Measurements from ENCODE around the gene TMEM150C.

Gene TMEM150C

GRCh38 chr4:82561786-82562563 lies at the start of gene TMEM150C:
Gene TMEM150C, minus strand, starts transcription at chr4:82561988. Its CDS starts 57,331 bp downstream, at chr4:82504657.
- DNase-seq (ENCODE audit: low spot score), result no peak

GRCh38 chr4:82611527-82611926 lies 49.7 kb upstream of the TMEM150C start:
- no peak for DNase-seq (ENCODE audit: low spot score)

GRCh38 chr4:82610041-82610440 lies 48.3 kb upstream of the TMEM150C start:
- DNase-seq (ENCODE audit: low spot score), result no peak

GRCh38 chr4:82606622-82607021 lies 44.8 kb upstream of the TMEM150C start:
- no peak for DNase-seq (ENCODE audit: low spot score)

- no peak for DNase-seq (ENCODE audit: low spot score)
Measured at GRCh38 chr4:82604522-82604921, 42.7 kb upstream of the TMEM150C start.

GRCh38 chr4:82601242-82602015 lies 39.6 kb upstream of the TMEM150C start:
- no peak for DNase-seq (ENCODE audit: low spot score)

- no peak for DNase-seq (ENCODE audit: low spot score)
Measured at GRCh38 chr4:82599336-82599735, 37.5 kb upstream of the TMEM150C start.

GRCh38 chr4:82594456-82594855 lies 32.7 kb upstream of the TMEM150C start:
- DNase-seq (ENCODE audit: low spot score), result no peak

GRCh38 chr4:82593411-82593810 lies 31.6 kb upstream of the TMEM150C start:
- no peak for DNase-seq (ENCODE audit: low spot score)

- DNase-seq (ENCODE audit: low spot score), result no peak
Measured at GRCh38 chr4:82592639-82593038, 30.9 kb upstream of the TMEM150C start.

GRCh38 chr4:82591592-82591991 lies 29.8 kb upstream of the TMEM150C start:
- DNase-seq (ENCODE audit: low spot score), result no peak

- DNase-seq (ENCODE audit: low spot score), result no peak
Measured at GRCh38 chr4:82589756-82590155, 28.0 kb upstream of the TMEM150C start.

- no peak for DNase-seq (ENCODE audit: low spot score)
Measured at GRCh38 chr4:82588771-82589270, 27.0 kb upstream of the TMEM150C start.

- DNase-seq (ENCODE audit: low spot score), result no peak
Measured at GRCh38 chr4:82587826-82588540, 26.2 kb upstream of the TMEM150C start.

GRCh38 chr4:82585690-82586435 lies 24.1 kb upstream of the TMEM150C start:
- no peak for DNase-seq (ENCODE audit: low spot score)

- DNase-seq (ENCODE audit: low spot score), result no peak
Measured at GRCh38 chr4:82584931-82585330, 23.1 kb upstream of the TMEM150C start.

GRCh38 chr4:82583897-82584587 lies 22.3 kb upstream of the TMEM150C start:
- DNase-seq (ENCODE audit: low spot score), result no peak

- DNase-seq (ENCODE audit: low spot score), result no peak
Measured at GRCh38 chr4:82579932-82580331, 18.1 kb upstream of the TMEM150C start.

- no peak for DNase-seq (ENCODE audit: low spot score)
Measured at GRCh38 chr4:82578935-82579334, 17.1 kb upstream of the TMEM150C start.

- DNase-seq (ENCODE audit: low spot score), result no peak
Measured at GRCh38 chr4:82577451-82577850, 15.7 kb upstream of the TMEM150C start.

GRCh38 chr4:82569727-82570126 lies 7.9 kb upstream of the TMEM150C start:
- DNase-seq (ENCODE audit: low spot score), result no peak
